ENCODE data around the gene WWP2. TPM values are rescaled to one million over a fixed set of nuclear protein-coding genes. Genes with fewer than 3 reads are reported as not detected.

The WWP2 gene
- total RNA-seq, 2 experiments from 2014 or later, result 41.9 to 43.0 TPM

DNA sequence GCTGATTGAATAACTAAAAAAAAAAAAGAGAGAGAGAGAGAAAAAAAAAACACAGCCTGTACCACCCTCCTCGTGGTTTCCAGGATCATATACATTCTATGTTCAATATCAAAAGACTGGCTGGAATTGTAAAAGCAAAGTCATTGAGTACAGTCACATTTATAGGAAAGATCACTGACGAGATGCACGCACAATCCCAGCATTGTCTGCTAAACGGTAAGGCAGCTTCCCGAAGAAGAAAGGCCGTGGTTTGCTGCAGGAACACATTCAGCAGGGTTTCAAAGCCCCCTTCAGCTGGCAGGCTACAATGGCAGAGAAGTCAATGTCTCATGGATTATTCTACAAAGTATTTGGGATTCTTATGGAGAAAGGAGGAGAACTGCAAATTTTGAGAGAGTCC lies 45.1 kb upstream of the WWP2 start:
- no peak overlapping the region for H3K4me3 Mint-ChIP-seq
- H3K4me3 ChIP-seq (ENCODE audit: low read length), result no peak overlapping the region
- H3K27me3 ChIP-seq (ENCODE audit: control insufficient read depth in 1 of 2, insufficient read depth in 2 of 2, low read length in 2 of 2), result no peaks in the 10 kb centered on the region
- H3K36me3 Mint-ChIP-seq (ENCODE audit: low read depth), result no peaks in the 10 kb centered on the region
- CTCF ChIA-PET, result no interaction called here
- no peaks in the 10 kb centered on the region for H3K9me3 ChIP-seq (ENCODE audit: control insufficient read depth in 1 of 2, insufficient read depth in 1 of 2, low read length in 2 of 2)
- no peak for DNase-seq
- ATAC-seq (ENCODE audit: poor library complexity), result no peak
- H3K36me3 ChIP-seq (ENCODE audit: insufficient read depth, low read length), result no peaks in the 10 kb centered on the region
- no peaks in the 10 kb centered on the region for H3K4me1 Mint-ChIP-seq (ENCODE audit: low read depth)
- H3K27ac Mint-ChIP-seq, result no peak overlapping the region
- POLR2A ChIA-PET, result interaction anchor here (1.3 kb wide), 1 partner anchor 9 kb away, joined by 3 read pairs; the partner anchor contains the start of gene NQO1
- TF ChIP-seq, protein P1, sequence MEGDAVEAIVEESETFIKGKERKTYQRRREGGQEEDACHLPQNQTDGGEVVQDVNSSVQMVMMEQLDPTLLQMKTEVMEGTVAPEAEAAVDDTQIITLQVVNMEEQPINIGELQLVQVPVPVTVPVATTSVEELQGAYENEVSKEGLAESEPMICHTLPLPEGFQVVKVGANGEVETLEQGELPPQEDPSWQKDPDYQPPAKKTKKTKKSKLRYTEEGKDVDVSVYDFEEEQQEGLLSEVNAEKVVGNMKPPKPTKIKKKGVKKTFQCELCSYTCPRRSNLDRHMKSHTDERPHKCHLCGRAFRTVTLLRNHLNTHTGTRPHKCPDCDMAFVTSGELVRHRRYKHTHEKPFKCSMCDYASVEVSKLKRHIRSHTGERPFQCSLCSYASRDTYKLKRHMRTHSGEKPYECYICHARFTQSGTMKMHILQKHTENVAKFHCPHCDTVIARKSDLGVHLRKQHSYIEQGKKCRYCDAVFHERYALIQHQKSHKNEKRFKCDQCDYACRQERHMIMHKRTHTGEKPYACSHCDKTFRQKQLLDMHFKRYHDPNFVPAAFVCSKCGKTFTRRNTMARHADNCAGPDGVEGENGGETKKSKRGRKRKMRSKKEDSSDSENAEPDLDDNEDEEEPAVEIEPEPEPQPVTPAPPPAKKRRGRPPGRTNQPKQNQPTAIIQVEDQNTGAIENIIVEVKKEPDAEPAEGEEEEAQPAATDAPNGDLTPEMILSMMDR (IDR thresholded peaks at IDR 0.05), result no peak
- no peaks in the 10 kb centered on the region for H3K27me3 Mint-ChIP-seq
- intact Hi-C loops (cut with DNase I, micrococcal nuclease), result no loop called here
- H3K9me3 Mint-ChIP-seq, result no peaks in the 10 kb centered on the region
- no peak overlapping the region for H3K27ac ChIP-seq (ENCODE audit: low read depth in 1 of 2, low read length in 2 of 2)
- H3K4me1 ChIP-seq (ENCODE audit: insufficient read depth, low read length), result no peaks in the 10 kb centered on the region

DNA sequence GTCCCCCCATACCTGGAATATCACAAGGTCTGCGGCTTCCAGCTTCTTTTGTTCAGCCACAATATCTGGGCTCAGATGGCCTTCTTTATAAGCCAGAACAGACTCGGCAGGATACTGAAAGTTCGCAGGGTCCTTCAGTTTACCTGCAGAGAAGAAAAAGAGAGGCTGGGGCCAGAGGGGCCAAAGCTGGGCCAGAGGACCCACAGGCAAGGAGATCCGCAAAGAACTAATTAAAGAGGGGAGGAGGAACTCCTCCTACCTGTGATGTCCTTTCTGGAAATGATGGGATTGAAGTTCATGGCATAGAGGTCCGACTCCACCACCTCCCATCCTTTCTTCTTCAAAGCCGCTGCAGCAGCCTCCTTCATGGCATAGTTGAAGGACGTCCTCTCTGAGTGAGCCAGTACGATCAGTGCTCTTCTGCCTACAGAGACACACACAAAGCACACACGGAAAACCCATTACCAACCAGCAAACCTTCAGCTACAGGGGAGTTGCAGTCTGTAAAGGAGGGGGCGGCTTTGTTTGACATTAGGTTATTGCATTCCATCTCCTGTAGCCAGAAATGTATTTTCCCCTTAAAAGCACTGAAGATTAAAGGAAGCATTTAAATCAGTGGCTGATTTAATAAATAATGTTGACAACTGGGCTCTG lies 43.9 kb upstream of the WWP2 start:
- Histone ChIP-seq H3K4me3 (ENCODE audit: low read length) (no peak overlapping the region), H3K9me3 (ENCODE audit: control insufficient read depth in 1 of 2, insufficient read depth in 1 of 2, low read length in 2 of 2) (no peaks in the 10 kb centered on the region), H3K36me3 (ENCODE audit: insufficient read depth, low read length) (no peaks in the 10 kb centered on the region), H3K27ac (ENCODE audit: low read depth in 1 of 2, low read length in 2 of 2) (no peak overlapping the region), H3K4me1 (ENCODE audit: insufficient read depth, low read length) (no peaks in the 10 kb centered on the region), H3K27me3 (ENCODE audit: control insufficient read depth in 1 of 2, insufficient read depth in 2 of 2, low read length in 2 of 2) (no peaks in the 10 kb centered on the region)
- Mint-ChIP-seq H3K36me3 (ENCODE audit: low read depth) (no peaks in the 10 kb centered on the region), H3K9me3 (no peaks in the 10 kb centered on the region), H3K4me3 (peak overlapping the region; percentile 15), H3K27me3 (no peaks in the 10 kb centered on the region), H3K4me1 (ENCODE audit: low read depth) (no peaks in the 10 kb centered on the region), H3K27ac (no peak overlapping the region)
- DNase-seq (no peak), ATAC-seq (ENCODE audit: poor library complexity) (no peak)
- TF ChIP-seq, protein P1 (IDR thresholded peaks at IDR 0.05), result no peak
- ChIA-PET POLR2A (no interaction called here), CTCF (interaction anchor here (0.6 kb wide), 1 partner anchor 816 kb away, joined by 3 read pairs; no protein-coding TSS in a partner anchor)
- intact Hi-C loops (cut with DNase I, micrococcal nuclease), result no loop called here

DNA sequence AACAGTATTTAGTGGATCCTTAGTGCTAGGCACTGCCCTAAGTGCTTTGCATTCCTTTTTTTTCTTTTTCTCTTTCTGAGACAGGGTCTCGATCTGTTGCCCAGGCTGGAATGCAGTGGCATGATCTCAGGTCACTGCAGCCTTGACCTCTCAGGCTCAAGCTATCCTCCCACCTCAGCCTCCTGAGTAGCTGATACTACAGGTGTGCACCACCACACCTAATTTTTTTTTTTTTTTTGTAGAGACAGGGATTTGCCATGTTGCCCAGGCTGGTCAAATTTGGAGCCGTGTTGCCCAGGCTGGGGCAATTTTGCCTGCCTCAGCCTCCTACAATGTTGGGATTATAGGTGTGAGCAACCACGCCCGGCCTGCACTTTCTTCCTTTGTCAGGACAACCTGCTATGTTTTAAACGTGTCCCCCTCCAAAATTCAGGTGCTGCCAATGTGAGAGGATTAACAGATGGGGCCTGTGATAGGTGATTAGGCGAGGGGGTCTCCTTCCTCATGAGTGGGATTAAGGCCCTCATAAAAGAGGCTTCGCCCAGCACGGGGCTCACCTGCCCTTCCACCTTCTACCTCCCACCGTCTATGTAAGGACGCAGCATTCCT lies 41.2 kb upstream of the WWP2 start:
- no peaks in the 10 kb centered on the region for H3K9me3 ChIP-seq (ENCODE audit: control insufficient read depth in 1 of 2, insufficient read depth in 1 of 2, low read length in 2 of 2)
- no peak overlapping the region for H3K4me3 ChIP-seq (ENCODE audit: low read length)
- intact Hi-C loops (cut with DNase I, micrococcal nuclease), result no loop called here
- H3K4me1 Mint-ChIP-seq (ENCODE audit: low read depth), result peaks cover 4% of the 10 kb centered on the region
- no peak overlapping the region for H3K27ac Mint-ChIP-seq
- H3K27me3 ChIP-seq (ENCODE audit: control insufficient read depth in 1 of 2, insufficient read depth in 2 of 2, low read length in 2 of 2), result no peaks in the 10 kb centered on the region
- H3K4me3 Mint-ChIP-seq, result no peak overlapping the region
- DNase-seq (no peak), ATAC-seq (ENCODE audit: poor library complexity) (no peak)
- TF ChIP-seq, protein P1 (IDR thresholded peaks at IDR 0.05), result no peak
- ChIA-PET POLR2A (no interaction called here), CTCF (no interaction called here)
- H3K27me3 Mint-ChIP-seq, result no peaks in the 10 kb centered on the region
- H3K9me3 Mint-ChIP-seq, result no peaks in the 10 kb centered on the region
- H3K4me1 ChIP-seq (ENCODE audit: insufficient read depth, low read length), result peaks cover 5% of the 10 kb centered on the region
- H3K36me3 ChIP-seq (ENCODE audit: insufficient read depth, low read length), result no peaks in the 10 kb centered on the region
- H3K27ac ChIP-seq (ENCODE audit: low read depth in 1 of 2, low read length in 2 of 2), result no peak overlapping the region
- H3K36me3 Mint-ChIP-seq (ENCODE audit: low read depth), result no peaks in the 10 kb centered on the region
